HG02981 (cell line): ENCODE results near the gene GCN1.
A peak's percentile ranks its signal among the peaks of the same experiment; 100 is the strongest.
"Not testable (repeated sequence)": the region's sequence is repeated elsewhere in the genome, so short reads cannot be mapped to it uniquely, and the experiment has no call there.

Experiments
- ATAC-seq: cut with Tn5 transposase; IDR thresholded peaks from one replicate; pipeline ENCODE4 v1.9.1; 2021; ENCODE audit warnings: mild to moderate bottlenecking, moderate library complexity; ENCODE audit not compliant: unreplicated experiment

GCN1 gene, protein sequence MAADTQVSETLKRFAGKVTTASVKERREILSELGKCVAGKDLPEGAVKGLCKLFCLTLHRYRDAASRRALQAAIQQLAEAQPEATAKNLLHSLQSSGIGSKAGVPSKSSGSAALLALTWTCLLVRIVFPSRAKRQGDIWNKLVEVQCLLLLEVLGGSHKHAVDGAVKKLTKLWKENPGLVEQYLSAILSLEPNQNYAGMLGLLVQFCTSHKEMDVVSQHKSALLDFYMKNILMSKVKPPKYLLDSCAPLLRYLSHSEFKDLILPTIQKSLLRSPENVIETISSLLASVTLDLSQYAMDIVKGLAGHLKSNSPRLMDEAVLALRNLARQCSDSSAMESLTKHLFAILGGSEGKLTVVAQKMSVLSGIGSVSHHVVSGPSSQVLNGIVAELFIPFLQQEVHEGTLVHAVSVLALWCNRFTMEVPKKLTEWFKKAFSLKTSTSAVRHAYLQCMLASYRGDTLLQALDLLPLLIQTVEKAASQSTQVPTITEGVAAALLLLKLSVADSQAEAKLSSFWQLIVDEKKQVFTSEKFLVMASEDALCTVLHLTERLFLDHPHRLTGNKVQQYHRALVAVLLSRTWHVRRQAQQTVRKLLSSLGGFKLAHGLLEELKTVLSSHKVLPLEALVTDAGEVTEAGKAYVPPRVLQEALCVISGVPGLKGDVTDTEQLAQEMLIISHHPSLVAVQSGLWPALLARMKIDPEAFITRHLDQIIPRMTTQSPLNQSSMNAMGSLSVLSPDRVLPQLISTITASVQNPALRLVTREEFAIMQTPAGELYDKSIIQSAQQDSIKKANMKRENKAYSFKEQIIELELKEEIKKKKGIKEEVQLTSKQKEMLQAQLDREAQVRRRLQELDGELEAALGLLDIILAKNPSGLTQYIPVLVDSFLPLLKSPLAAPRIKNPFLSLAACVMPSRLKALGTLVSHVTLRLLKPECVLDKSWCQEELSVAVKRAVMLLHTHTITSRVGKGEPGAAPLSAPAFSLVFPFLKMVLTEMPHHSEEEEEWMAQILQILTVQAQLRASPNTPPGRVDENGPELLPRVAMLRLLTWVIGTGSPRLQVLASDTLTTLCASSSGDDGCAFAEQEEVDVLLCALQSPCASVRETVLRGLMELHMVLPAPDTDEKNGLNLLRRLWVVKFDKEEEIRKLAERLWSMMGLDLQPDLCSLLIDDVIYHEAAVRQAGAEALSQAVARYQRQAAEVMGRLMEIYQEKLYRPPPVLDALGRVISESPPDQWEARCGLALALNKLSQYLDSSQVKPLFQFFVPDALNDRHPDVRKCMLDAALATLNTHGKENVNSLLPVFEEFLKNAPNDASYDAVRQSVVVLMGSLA (N-terminal part only)

DNA sequence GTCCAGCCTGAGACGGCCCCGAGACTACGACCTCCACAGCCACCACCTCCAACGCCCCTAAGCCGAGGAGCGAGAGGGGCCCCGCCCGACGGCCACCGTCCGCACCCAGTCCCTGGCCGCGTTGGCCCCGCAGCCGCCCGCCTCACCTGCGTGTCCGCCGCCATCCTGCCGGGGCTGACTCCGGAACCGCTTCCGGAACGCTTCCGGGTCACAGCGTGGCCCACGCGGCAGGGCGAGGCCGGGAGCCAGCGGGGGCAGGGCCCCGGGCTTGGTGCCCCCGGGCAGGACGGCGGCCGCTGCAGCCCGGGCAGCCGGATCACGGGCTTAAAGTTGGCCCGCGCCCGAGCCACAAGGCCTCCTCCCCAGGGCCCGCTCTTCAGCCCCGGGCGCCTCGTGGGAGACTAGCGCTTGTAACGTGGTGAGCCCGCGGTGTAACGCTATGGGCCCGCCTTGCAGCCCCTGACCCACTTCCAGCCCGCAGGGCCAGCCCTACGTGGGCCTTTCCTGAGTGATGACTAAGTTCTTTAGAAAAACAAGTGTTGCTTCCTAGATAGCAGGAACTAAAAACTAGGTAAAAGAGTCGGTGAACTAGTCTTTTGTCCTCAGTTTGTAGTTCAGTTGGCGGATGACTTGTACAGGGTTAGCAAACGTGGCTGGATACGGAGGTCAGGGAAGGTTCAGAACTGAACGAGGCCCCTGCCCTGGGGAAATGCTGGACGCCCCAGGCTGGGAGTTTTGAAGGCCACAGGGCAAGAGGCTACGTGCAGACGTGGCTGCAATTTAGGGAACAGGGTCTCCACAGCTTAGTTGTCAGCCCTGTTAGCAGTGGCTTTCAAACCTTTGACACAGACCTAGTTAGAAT, at the start of gene GCN1:
GCN1 (minus strand) TSS at position 182 of the 862 bp plus-strand sequence; CDS start at position 164, 18 bp downstream.
- peak; percentile 68 for ATAC-seq

- no peak for ATAC-seq
These were observed 48.6 kb upstream of the GCN1 start for GRCh38 chr12:120242971-120243699.

GRCh38 chr12:120242275-120242799, 47.8 kb upstream of the GCN1 start:
- no peak for ATAC-seq

DNA sequence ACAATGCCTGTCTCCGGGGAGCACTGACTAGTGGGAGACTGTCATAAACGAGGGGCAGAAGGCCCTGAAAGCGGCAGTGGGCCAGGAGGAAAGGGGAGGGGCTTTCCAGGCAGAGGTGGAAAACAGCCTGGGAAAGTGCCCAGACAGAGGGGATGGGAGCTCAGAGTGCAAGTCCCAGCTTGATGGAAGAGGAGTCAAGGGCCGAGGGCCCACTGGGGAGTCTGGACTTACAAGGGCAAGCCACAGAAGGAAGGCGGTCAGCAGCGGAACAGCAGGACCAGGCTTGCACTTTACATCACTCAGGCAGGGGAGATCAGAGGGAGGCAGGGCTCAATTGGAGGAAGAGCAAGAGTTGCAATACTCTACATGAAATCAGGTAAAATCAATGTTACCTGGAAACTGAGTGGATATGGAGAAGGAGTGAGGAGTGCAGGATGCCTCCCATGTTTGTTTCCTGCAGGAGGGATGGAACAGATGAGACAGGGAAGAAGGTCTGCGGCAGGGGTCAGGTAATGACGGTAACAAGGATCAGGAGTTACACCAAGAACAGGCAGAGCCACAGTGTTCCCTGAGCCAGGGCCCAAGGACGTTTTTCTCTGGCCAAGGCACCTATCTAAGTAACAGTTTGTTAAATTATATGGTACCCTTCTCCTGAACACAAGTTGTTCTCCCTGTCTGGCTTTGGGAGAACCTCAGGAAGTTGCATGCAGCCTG, 47.2 kb upstream of the GCN1 start:
- no peak for ATAC-seq

DNA sequence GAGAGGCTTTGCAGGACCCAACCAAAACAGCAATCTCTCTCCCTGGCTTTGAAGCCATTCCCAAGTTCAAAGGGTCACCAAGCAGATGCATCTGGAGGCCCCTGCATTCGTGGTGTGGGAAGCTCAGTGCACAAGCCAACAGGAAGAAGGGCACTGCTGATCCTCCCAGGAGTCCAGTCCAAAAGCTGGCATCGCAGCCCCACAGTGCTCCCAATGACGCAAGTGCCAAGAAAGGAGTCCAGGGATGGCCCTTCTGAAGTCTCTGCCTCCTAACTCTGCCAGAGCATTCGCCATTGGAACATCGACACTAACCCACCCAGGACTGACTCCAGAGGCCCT, 45.9 kb upstream of the GCN1 start:
- no peak for ATAC-seq

DNA sequence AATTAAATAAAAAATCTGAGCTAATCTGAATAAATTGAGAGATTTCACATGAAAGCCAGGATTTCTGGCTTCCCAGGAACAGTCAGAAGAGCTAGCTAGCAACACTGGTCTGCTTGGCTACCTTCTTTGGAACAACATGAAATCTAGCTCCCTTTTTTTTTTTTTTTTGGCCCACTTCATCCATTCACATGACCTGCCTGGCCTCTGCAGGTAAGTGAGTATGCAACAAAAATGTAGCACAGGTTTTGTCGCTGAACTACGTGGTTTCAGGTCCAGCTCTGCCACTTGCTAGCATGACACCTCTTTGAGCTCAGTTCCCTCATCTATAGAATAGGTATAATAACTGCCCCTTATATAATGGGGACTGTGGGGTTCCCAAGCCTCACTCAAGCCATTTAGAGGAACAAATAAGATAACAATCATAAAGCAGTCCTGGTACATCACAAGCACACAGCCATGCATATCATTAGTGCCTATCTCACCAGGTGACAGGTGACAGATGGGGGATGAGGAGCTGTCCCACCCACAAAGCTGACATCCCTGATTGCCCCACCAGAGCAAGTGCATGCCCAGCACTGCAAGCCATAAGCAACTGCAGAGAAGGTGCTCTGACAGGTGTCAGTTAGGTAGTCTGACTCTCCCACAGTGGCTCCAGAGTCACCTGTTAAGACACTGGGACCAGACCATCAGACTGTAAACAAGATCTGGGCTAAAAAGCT, 45.4 kb upstream of the GCN1 start:
- no peak for ATAC-seq

GRCh38 chr12:120238839-120239445, 44.4 kb upstream of the GCN1 start:
- no peak for ATAC-seq

GRCh38 chr12:120238217-120238616, 43.7 kb upstream of the GCN1 start:
- ATAC-seq = no peak

GRCh38 chr12:120237360-120238171, 43.1 kb upstream of the GCN1 start:
- no peak for ATAC-seq

GRCh38 chr12:120236809-120237208, 42.3 kb upstream of the GCN1 start:
- not testable (repeated sequence) for ATAC-seq

DNA sequence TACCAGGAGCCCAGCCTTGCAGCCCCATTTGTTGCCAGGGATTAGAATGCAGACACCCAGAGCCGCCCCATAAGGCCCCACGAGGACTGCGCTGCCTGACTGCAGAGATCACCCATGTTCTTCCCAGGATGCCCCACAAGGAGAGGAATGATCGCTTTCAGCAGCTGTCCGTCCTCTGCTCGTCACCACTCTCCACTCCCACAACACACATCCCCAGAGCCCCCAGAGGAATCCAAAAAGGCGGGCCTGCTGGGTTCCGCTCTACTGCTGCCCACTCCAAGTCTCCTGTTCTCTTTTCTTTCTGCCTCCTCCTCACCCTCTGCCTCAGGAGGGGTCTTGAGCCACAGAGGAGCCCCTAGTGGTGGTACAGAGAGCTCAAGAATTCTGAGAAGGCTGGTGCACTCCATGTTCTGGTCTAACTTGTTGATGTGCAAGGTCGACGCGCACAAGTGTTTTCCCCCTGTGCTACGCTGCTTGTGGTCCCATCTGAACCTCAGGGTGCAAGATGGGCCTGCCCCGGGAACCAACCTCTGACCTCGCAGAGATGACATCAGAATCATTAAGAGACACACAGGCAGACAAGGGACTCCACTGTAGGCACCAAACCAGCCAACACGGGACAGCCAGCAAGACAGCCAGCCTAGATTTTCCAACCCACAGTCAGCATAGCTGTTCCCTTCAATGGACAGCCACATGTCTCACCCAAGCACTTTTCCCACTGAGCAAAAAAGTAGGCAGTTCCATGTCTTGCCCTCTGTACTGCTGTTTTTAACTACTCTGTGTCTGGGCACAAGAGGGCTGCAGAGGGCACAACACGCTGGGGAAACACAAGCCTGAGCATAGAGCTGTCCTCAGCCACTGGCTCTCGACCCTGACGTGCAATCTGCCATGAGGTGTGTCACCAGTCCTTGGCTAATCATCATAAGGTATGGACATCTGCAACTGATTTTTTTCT, 41.1 kb upstream of the GCN1 start:
- no peak for ATAC-seq

- no peak for ATAC-seq
These were observed 40.3 kb upstream of the GCN1 start for GRCh38 chr12:120234643-120235368.

GRCh38 chr12:120231316-120232011, 36.9 kb upstream of the GCN1 start:
- ATAC-seq = no peak

GRCh38 chr12:120230974-120231315, 36.4 kb upstream of the GCN1 start:
- ATAC-seq = no peak
